ENCODE measurements around the gene ZBTB11. TPM values are rescaled to one million over a fixed set of nuclear protein-coding genes. Genes with fewer than 3 reads are reported as not detected.

Gene ZBTB11
- total and polyA plus RNA-seq, 10 of the 15 experiments (the other 5 are each of a cell fraction or from before 2014, with no cell fraction given) = 3.5 to 25.7 (median 18.0) TPM

- no TSS peak for BruUV-seq (replicated peaks)
- Histone ChIP-seq H3K27ac (ENCODE audit: control insufficient read depth, insufficient read depth) (peak overlapping the region; percentile 4; the same call in 1 of the 2 replicates), H3K9ac (ENCODE audit: control insufficient read depth, insufficient read depth, low read length) (peak overlapping the region; percentile 46), H3K79me2 (ENCODE audit: control insufficient read depth, insufficient read depth, low read length) (peaks cover 50% of the 10 kb centered on the region), H3K9me3 (replicated peaks; ENCODE audit: control insufficient read depth, insufficient read depth, low read length) (no peaks in the 10 kb centered on the region), H3K4me3 (peak overlapping the region; percentile 67), H3K4me2 (ENCODE audit: control insufficient read depth, insufficient read depth) (peak overlapping the region; percentile 76), H2AFZ (ENCODE audit: control insufficient read depth, low read depth, low read length) (no peak overlapping the region), H3K4me1 (ENCODE audit: control insufficient read depth, insufficient read depth, low read length) (no peaks in the 10 kb centered on the region), H3K36me3 (ENCODE audit: control insufficient read depth in 2 of 2, insufficient read depth in 2 of 2, low read length in 1 of 2) (peaks cover 2 to 12% of the 10 kb centered on the region in 2 experiments; a peak in 3 of 4 replicates), H4K20me1 (ENCODE audit: control insufficient read depth, insufficient read depth) (no peaks in the 10 kb centered on the region), H3K27me3 (replicated peaks in 1 of 2; ENCODE audit: control insufficient read depth in 2 of 2, insufficient read depth in 2 of 2, low read length in 1 of 2) (no peaks in the 10 kb centered on the region)
- SMC1A ChIA-PET (ENCODE audit: uncharacterized antibody, unreplicated experiment) = interaction anchor here (0.6 to 2.5 kb wide), 4 partner anchors 11 to 103 kb away, joined by 3 to 11 read pairs (median 3); no protein-coding TSS in a partner anchor
- no peak for FAIRE-seq
- CTCF ChIA-PET = interaction anchor here (0.7 to 2.4 kb wide), 4 partner anchors 9 to 102 kb away, joined by 3 to 13 read pairs (median 5); partner anchors contain the start of gene PCNP
- in situ Hi-C loops (cut with MboI) = no loop called here
- no peak for ATAC-seq
- DNase-seq (ENCODE audit: low read depth, low spot score) = no peak
- 5% methylated on average over 27 of the region's 27 CpGs for WGBS (ENCODE audit: insufficient coverage, insufficient replicate concordance, low lambda C conversion rate, missing lambda C conversion rate)
- intact Hi-C loops (cut with micrococcal nuclease; ENCODE audit: unreplicated experiment) = loop anchor here (2.0 to 5.0 kb wide), 3 partner anchors 49 to 267 kb away; partner anchors contain the start of genes CEP97 and SENP7
- POLR2A ChIA-PET = interaction anchor here (0.7 to 4.9 kb wide), 7 partner anchors 10 to 1179 kb away, joined by 3 to 46 read pairs (median 4); partner anchors contain the start of genes CEP97, PCNP, RPL24 and TRMT10C
- RAD21 ChIA-PET (ENCODE audit: unreplicated experiment) = interaction anchor here (1.3 to 2.2 kb wide), 3 partner anchors 49 to 549 kb away, joined by 4 to 10 read pairs (median 7); partner anchors contain the start of genes CEP97 and PCNP
- TF ChIP-seq ZNF274 (IDR thresholded peaks at IDR 0.05; ENCODE audit: insufficient read depth, insufficient read length) (no peak), EGR1 (IDR thresholded peaks at IDR 0.05; ENCODE audit: borderline replicate concordance in 1 of 2, low read depth in 2 of 2, low read length in 2 of 2) (peak in 1 of 2 experiments; percentile 54; a peak in 1 of 3 replicates), BCL3 (IDR thresholded peaks at IDR 0.05; ENCODE audit: borderline replicate concordance, insufficient read depth, low read depth, low read length, poor library complexity, severe bottlenecking) (no peak), CHD1 (IDR thresholded peaks at IDR 0.05; ENCODE audit: low read depth, low read length) (no peak), SMC3 (IDR thresholded peaks at IDR 0.05; ENCODE audit: borderline replicate concordance, low read length) (no peak), CBX5 (IDR thresholded peaks at IDR 0.05; ENCODE audit: low read depth) (no peak), ZBTB33 (IDR thresholded peaks at IDR 0.05) (0 out of 2 replicates have a peak, but pooled peaks have one; percentile 6), E4F1 (IDR thresholded peaks at IDR 0.05; ENCODE audit: borderline replicate concordance, partially characterized antibody) (no peak), ZBED1 (IDR thresholded peaks at IDR 0.05; ENCODE audit: borderline replicate concordance) (no peak)
- TF ChIP-seq, protein P1, sequence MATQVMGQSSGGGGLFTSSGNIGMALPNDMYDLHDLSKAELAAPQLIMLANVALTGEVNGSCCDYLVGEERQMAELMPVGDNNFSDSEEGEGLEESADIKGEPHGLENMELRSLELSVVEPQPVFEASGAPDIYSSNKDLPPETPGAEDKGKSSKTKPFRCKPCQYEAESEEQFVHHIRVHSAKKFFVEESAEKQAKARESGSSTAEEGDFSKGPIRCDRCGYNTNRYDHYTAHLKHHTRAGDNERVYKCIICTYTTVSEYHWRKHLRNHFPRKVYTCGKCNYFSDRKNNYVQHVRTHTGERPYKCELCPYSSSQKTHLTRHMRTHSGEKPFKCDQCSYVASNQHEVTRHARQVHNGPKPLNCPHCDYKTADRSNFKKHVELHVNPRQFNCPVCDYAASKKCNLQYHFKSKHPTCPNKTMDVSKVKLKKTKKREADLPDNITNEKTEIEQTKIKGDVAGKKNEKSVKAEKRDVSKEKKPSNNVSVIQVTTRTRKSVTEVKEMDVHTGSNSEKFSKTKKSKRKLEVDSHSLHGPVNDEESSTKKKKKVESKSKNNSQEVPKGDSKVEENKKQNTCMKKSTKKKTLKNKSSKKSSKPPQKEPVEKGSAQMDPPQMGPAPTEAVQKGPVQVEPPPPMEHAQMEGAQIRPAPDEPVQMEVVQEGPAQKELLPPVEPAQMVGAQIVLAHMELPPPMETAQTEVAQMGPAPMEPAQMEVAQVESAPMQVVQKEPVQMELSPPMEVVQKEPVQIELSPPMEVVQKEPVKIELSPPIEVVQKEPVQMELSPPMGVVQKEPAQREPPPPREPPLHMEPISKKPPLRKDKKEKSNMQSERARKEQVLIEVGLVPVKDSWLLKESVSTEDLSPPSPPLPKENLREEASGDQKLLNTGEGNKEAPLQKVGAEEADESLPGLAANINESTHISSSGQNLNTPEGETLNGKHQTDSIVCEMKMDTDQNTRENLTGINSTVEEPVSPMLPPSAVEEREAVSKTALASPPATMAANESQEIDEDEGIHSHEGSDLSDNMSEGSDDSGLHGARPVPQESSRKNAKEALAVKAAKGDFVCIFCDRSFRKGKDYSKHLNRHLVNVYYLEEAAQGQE (IDR thresholded peaks at IDR 0.05; ENCODE audit: low read depth, low read length) = no peak
These were observed 1.2 kb downstream of the ZBTB11 start for GRCh38 chr3:101675709-101676215.
